ENCODE results near the gene PADI6.

- TF ChIP-seq GATA2 (IDR thresholded peaks at IDR 0.05; ENCODE audit: low read depth, low read length) (no peak), GATA3 (IDR thresholded peaks at IDR 0.05; ENCODE audit: low read depth, low read length) (no peak)
Observed at GRCh38 chr1:17359808-17360207, 12.2 kb upstream of the PADI6 start.

Data from SH-SY5Y (cell line).